Chondrocyte (in vitro differentiated cells): Measurements from ENCODE around the gene MTHFD1. TPM values are rescaled to one million over a fixed set of nuclear protein-coding genes. Genes with fewer than 3 reads are reported as not detected.

Source experiments
- DNase-seq: peaks from one replicate; pipeline ENCODE4 v3.0.0; 2021; ENCODE audit warnings: mixed read lengths, low spot score
- H3K27ac Mint-ChIP-seq: one replicate; pipeline ENCODE4 v1.8.0; 2021; ENCODE audit warnings: mild to moderate bottlenecking, moderate library complexity, mixed read lengths; ENCODE audit not compliant: unreplicated experiment
- H3K27me3 Mint-ChIP-seq: 2 replicates; pipeline ENCODE4 v1.8.0; 2021; ENCODE audit warnings: low read depth, mixed read lengths
- H3K36me3 Mint-ChIP-seq: 2 replicates; pipeline ENCODE4 v1.8.0; 2021; ENCODE audit warnings: low read depth, mixed read lengths
- H3K4me1 Mint-ChIP-seq: 2 replicates; pipeline ENCODE4 v1.8.0; 2021; ENCODE audit warnings: low read depth, mild to moderate bottlenecking, mixed read lengths
- H3K4me3 Mint-ChIP-seq: one replicate; pipeline ENCODE4 v1.8.0; 2021; ENCODE audit warnings: mild to moderate bottlenecking, moderate library complexity, mixed read lengths; ENCODE audit not compliant: unreplicated experiment
- H3K9me3 Mint-ChIP-seq: 2 replicates; pipeline ENCODE4 v1.8.0; 2021; ENCODE audit warnings: low read depth, mixed read lengths
- long read RNA-seq: library from polyadenylated mRNA; stranded (forward); transcript quantifications from one replicate; pipeline ENCODE4 v2.0.0, GENCODE V29; 2021
- total RNA-seq: library from RNA; stranded (reverse); gene quantifications from 3 replicates; pipeline ENCODE4 v1.2.1, GENCODE V29; 2021
- TF ChIP-seq, protein P1 (sequence below): fragments of 200-600 bp; sonication (generic); IDR thresholded peaks from 2 replicates; pipeline ENCODE4 v1.5.0; 2021; ENCODE audit warnings: antibody characterized with exemption, mild to moderate bottlenecking, moderate library complexity

The MTHFD1 gene
- 54.2 to 94.9 TPM (median 55.4 TPM) in 3 replicates for total RNA-seq
- long read RNA-seq, full-length matches to known transcripts, result 145 of 171 reads
- long read RNA-seq, partial matches to known transcripts, result 12 of 171 reads
- long read RNA-seq, other reads (novel, unspliced or antisense), result 14 of 171 reads

DNA sequence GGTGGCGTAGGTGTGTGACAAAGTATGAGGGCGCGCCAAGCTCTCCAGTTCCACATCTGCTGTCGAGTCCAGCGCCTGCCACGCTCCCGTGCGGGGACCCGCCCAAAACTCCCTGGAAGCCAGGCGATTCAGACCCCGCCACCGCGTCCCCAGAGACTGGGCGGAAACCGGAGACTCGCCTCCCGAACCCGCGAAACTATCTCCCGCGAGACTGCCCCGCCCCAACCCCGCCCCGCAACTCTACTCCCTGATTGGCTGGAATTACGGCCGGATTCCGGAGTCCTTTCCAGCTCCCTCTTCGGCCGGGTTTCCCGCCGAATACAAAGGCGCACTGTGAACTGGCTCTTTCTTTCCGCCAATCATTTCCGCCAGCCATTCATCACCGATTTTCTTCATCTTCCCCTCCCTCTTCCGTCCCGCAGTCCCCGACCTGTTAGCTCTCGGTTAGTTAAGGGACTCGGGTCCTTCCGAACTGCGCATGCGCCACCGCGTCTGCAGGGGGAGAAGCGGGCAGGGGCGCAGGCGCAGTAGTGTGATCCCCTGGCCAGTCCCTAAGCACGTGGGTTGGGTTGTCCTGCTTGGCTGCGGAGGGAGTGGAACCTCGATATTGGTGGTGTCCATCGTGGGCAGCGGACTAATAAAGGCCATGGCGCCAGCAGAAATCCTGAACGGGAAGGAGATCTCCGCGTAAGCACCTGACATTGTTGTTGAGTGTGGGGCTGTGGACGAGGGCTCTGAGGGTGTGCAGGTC, at the start of gene MTHFD1:
MTHFD1 (plus strand) TSS at position 572 of the 751 bp plus-strand sequence; CDS start at position 647, 75 bp downstream.
- Mint-ChIP-seq H3K27ac (peak within 1 kb of the TSS; percentile 96), H3K27me3 (no peaks in the 10 kb centered on the region), H3K4me1 (peaks cover 29% of the 10 kb centered on the region), H3K4me3 (peak within 1 kb of the TSS; percentile 96), H3K9me3 (no peaks in the 10 kb centered on the region), H3K36me3 (peaks cover 6% of the 10 kb centered on the region)
- TF ChIP-seq, protein P1, sequence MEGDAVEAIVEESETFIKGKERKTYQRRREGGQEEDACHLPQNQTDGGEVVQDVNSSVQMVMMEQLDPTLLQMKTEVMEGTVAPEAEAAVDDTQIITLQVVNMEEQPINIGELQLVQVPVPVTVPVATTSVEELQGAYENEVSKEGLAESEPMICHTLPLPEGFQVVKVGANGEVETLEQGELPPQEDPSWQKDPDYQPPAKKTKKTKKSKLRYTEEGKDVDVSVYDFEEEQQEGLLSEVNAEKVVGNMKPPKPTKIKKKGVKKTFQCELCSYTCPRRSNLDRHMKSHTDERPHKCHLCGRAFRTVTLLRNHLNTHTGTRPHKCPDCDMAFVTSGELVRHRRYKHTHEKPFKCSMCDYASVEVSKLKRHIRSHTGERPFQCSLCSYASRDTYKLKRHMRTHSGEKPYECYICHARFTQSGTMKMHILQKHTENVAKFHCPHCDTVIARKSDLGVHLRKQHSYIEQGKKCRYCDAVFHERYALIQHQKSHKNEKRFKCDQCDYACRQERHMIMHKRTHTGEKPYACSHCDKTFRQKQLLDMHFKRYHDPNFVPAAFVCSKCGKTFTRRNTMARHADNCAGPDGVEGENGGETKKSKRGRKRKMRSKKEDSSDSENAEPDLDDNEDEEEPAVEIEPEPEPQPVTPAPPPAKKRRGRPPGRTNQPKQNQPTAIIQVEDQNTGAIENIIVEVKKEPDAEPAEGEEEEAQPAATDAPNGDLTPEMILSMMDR, result no peak
- DNase-seq, result peak; percentile 99

DNA sequence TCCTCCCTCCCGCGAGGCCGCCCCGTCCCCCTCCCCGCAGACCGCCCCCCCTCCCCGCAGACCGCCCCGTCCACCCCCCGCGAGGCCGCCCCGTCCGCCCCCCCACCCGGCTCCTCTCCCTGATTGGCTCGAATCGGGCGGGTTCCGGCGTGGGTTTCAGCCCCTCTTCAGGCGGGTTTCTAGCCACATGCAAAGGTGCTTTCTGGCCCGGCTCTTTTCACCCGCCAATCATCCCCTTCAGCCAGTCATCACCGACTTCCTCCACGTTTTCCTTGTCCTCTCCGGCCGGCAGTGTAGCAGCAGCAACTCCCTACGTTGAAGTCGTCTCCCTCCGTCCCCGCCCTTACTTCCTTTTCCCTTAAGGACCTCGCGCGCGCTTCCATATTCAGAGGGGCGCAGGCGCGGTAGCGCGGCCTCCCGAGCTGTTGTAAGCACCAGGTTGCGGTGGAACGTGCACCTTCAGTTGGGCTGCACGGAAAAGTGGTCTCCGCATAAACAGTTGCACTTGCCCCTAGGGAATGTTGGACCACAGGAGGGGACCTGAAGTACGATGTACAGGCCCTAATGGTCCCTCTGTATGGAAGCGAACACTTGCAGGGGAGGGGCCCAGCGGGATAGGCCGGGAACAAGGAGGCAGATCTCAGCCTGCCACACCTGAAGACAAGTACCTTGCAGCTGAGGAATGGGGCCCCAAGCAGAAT, 49.4 kb upstream of the MTHFD1 start:
- TF ChIP-seq, protein P1, result no peak
- Mint-ChIP-seq H3K9me3 (no peaks in the 10 kb centered on the region), H3K27me3 (no peaks in the 10 kb centered on the region), H3K27ac (peak overlapping the region; percentile 89), H3K4me1 (peaks cover 19% of the 10 kb centered on the region), H3K36me3 (peaks cover 2% of the 10 kb centered on the region), H3K4me3 (peak overlapping the region; percentile 94)
- DNase-seq, result peak; percentile 98

DNA sequence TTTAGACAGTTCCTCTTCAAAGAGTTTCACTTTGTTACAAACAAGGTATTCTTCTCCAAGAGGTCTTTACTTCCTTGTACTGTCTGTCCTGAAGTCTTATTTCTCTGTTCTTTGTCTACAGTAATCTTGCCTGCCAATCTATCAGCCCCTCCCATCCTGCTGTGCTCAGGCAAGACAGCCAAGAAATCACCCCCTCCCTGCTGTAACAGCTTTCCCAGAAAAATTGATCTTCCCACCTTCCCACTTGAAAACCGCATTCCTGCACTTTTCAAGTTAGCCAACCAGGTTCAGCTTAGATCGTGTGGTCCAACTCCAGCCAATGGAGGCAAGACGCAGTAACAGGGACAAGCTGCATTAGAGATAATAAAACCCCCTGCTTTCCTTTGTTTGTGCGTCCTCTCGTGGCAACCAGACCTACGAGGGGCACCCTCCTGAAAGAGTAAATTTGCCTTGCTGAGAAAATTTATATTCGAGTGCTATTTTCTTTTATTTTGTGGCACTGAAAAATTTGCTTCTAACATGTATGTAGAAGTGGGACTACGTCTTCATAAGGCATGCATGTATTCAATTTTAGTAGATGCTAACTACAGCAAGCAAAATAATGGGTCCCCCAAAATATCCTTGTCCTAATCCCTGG, 47.5 kb upstream of the MTHFD1 start:
- Mint-ChIP-seq H3K4me1 (peaks cover 22% of the 10 kb centered on the region), H3K27me3 (no peaks in the 10 kb centered on the region), H3K9me3 (no peaks in the 10 kb centered on the region), H3K27ac (no peak overlapping the region), H3K4me3 (no peak overlapping the region), H3K36me3 (peaks cover 2% of the 10 kb centered on the region)
- DNase-seq, result no peak
- TF ChIP-seq, protein P1, result no peak

DNA sequence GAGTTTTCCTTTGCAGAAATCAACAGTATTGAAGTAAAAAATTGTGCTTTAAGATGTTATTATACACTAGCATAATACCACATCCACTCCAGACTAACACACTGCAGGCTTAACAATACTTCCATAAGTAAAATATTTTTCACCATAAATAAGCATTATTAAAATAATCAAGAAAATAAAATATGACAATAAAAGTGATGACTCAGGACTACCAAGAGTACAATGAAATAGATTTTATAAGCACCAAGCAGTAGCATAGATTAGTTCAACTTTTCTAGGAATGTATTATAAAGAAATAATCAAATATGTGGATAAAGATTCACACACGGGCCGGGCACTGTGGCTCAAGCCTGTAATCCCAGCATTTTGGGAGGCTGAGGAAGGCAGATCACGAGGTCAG, 40.4 kb upstream of the MTHFD1 start:
- no peak for DNase-seq
- H3K4me3 Mint-ChIP-seq, result no peak overlapping the region

More for the DNA sequence above, 40.4 kb upstream of the MTHFD1 start:
- Mint-ChIP-seq H3K9me3 (no peaks in the 10 kb centered on the region), H3K36me3 (no peaks in the 10 kb centered on the region), H3K27ac (no peak overlapping the region), H3K27me3 (no peaks in the 10 kb centered on the region), H3K4me1 (peaks cover 3% of the 10 kb centered on the region)
- TF ChIP-seq, protein P1, result no peak
